Osteoblast (primary cell): Measurements from ENCODE around the gene MBOAT2. TPM values are rescaled to one million over a fixed set of nuclear protein-coding genes. Genes with fewer than 3 reads are reported as not detected.
A peak's percentile ranks its signal among the peaks of the same experiment; 100 is the strongest.

Experiments
- DNase-seq: peaks from one replicate; pipeline ENCODE4 v3.0.0; 2011; ENCODE audit warnings: low spot score, mixed read lengths; ENCODE audit not compliant: insufficient read length; ENCODE audit errors: missing footprints
- H2AFZ ChIP-seq: 2 replicates; pipeline ENCODE4 v1.6.0; 2011; ENCODE audit warnings: mild to moderate bottlenecking, low read length
- H3K27ac ChIP-seq: 2 replicates; pipeline ENCODE4 v1.5.1; 2011; ENCODE audit warnings: mild to moderate bottlenecking, low read depth, low read length, moderate library complexity
- H3K27me3 ChIP-seq: 2 replicates; pipeline ENCODE4 v1.6.0; 2012; ENCODE audit warnings: mild to moderate bottlenecking, control low read depth, inconsistent platforms, low read length, moderate library complexity; ENCODE audit not compliant: insufficient read depth
- H3K36me3 ChIP-seq: 2 replicates; pipeline ENCODE4 v1.5.1; 2011; ENCODE audit warnings: mild to moderate bottlenecking, low read length, control low read depth, moderate library complexity; ENCODE audit not compliant: insufficient read depth
- H3K4me1 ChIP-seq: 2 replicates; pipeline ENCODE4 v1.5.1; 2011; ENCODE audit warnings: mild to moderate bottlenecking, low read length, control low read depth, moderate library complexity; ENCODE audit not compliant: insufficient read depth
- H3K4me2 ChIP-seq: 2 replicates; pipeline ENCODE4 v1.6.0; 2011; ENCODE audit warnings: mild to moderate bottlenecking, low read length; ENCODE audit not compliant: insufficient read depth
- H3K4me3 ChIP-seq: fragments of 200-600 bp; sonication (generic); 3 replicates; pipeline ENCODE4 v1.5.1; 2012; ENCODE audit warnings: mild to moderate bottlenecking, low read length, inconsistent platforms; ENCODE audit not compliant: insufficient read depth
- H3K79me2 ChIP-seq: 2 replicates; pipeline ENCODE4 v1.6.0; 2012; ENCODE audit warnings: mild to moderate bottlenecking, low read length, control low read depth, inconsistent platforms; ENCODE audit not compliant: insufficient read depth
- H3K9me3 ChIP-seq: 2 replicates; pipeline ENCODE4 v1.5.1; 2011; ENCODE audit warnings: low read depth, low read length, control low read depth
- H4K20me1 ChIP-seq: 2 replicates; pipeline ENCODE4 v1.6.0; 2012; ENCODE audit warnings: mild to moderate bottlenecking, low read length, control low read depth; ENCODE audit not compliant: insufficient read depth
- total RNA-seq: library from RNA; depleted of rRNA; stranded (reverse); fragments of >200 nt; gene quantifications from 2 replicates; pipeline ENCODE4 v1.2.3, GENCODE V29; 2012
- TF ChIP-seq, protein P1 (sequence below): IDR thresholded peaks from 2 replicates; pipeline ENCODE4 v1.5.1; 2011; ENCODE audit warnings: mild to moderate bottlenecking, low read depth, low read length, moderate library complexity; ENCODE audit errors: extremely low read depth

The MBOAT2 gene
- total RNA-seq, 1 donor: 54.3 TPM

DNA sequence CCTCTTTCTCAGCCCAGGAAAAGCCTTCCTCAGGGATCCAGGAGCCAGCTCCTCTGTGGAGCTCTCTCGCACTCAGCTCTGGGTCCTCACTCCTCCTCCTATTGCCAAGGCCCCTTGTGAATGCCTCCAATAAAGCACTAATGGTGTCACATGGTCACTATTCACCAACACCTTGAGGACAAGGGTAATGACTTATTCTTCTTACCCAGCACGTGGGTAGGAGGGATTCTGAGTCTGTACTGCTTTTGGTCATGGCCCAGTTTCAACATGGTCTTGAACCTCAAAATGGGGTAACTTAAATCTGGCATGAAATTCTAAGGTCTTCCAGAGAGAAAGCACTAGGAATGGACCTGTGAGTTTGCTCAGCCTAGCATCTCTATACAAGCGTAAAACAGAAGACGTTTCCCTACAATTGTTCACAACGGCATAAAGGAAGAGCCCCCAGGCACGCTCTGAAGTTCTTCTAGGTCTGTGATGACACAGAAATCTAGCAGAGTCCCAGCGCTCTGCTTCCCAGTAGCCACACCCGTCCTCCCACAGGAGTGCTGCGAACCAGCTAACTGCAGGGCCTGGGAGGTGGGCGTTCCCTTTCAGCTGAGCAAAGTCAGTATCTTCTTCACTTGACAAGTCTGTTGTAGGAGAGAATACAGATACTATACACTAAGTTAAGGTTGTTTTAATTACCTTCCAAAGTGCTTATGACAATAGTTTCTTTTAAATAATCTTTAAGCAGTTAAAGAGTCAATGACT lies 151.5 kb downstream of the MBOAT2 start:
- Histone ChIP-seq H3K27ac (no peak overlapping the region), H3K9me3 (no peaks in the 10 kb centered on the region), H3K4me2 (no peak overlapping the region), H3K4me3 (no peak overlapping the region), H4K20me1 (no peaks in the 10 kb centered on the region), H3K4me1 (peaks cover 10% of the 10 kb centered on the region), H2AFZ (no peak overlapping the region), H3K36me3 (peaks cover 9% of the 10 kb centered on the region), H3K27me3 (no peaks in the 10 kb centered on the region), H3K79me2 (no peaks in the 10 kb centered on the region)
- no peak for DNase-seq
- TF ChIP-seq, protein P1, sequence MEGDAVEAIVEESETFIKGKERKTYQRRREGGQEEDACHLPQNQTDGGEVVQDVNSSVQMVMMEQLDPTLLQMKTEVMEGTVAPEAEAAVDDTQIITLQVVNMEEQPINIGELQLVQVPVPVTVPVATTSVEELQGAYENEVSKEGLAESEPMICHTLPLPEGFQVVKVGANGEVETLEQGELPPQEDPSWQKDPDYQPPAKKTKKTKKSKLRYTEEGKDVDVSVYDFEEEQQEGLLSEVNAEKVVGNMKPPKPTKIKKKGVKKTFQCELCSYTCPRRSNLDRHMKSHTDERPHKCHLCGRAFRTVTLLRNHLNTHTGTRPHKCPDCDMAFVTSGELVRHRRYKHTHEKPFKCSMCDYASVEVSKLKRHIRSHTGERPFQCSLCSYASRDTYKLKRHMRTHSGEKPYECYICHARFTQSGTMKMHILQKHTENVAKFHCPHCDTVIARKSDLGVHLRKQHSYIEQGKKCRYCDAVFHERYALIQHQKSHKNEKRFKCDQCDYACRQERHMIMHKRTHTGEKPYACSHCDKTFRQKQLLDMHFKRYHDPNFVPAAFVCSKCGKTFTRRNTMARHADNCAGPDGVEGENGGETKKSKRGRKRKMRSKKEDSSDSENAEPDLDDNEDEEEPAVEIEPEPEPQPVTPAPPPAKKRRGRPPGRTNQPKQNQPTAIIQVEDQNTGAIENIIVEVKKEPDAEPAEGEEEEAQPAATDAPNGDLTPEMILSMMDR: no peak

DNA sequence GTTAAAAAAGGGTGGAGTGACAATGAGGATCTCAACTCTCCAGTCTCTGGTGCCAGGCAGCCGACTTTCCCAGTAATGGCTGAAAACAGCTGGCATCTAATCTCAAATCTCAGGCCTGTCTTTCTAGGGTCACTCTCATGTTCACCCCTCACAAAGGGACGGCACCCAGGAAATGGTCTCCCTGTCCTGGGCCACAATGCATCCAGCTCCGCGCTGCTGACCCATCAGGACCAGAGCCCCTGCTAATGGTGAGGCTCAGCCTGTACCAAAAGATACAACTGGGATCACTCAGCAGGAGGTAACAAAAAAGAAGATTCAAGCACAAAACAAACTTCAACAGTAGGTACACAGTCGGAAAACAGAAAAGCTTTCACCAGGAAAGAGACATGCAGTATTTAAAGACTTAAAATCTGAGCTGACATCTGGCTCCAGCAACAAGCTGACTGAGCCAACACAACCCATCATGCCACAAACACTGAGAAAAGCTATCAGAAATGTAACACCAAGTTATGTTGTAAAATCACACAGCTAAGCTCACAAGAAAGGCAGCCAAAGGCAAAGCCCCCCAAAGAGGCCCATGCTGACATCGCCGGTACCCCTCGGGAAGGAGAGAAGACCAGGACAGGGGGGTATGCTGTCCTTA lies 152.5 kb downstream of the MBOAT2 start:
- TF ChIP-seq, protein P1: no peak

DNA sequence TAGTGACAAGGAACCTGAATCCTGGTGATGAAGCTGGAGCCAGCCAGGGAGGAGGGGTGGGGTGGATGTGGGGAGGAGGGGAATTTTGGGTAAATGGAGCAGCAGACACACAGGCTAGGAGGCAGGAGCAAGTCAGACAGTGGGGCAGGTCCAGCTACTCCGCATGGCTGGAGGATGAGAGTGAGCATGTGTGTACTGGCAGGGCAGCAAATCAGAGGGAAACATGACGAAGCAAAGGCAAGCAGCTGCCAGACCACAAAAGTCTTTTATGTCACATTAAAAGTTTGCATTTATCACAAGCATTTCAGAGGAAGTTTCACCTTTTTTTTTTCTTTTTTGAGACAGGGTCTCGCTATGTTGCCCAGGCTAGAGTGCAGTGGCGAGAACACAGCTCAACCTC lies 154.2 kb downstream of the MBOAT2 start:
- peak; percentile 91 for DNase-seq
- H3K27ac ChIP-seq: peak overlapping the region; percentile 19

More for the DNA sequence above, 152.5 kb downstream of the MBOAT2 start:
- no peaks in the 10 kb centered on the region for H3K9me3 ChIP-seq
- H3K4me2 ChIP-seq: no peak overlapping the region
- no peak overlapping the region for H3K27ac ChIP-seq
- DNase-seq: no peak
- no peaks in the 10 kb centered on the region for H4K20me1 ChIP-seq
- H3K79me2 ChIP-seq: no peaks in the 10 kb centered on the region
- no peaks in the 10 kb centered on the region for H3K27me3 ChIP-seq
- H2AFZ ChIP-seq: no peak overlapping the region
- H3K4me1 ChIP-seq: peaks cover 10% of the 10 kb centered on the region
- peaks cover 5% of the 10 kb centered on the region for H3K36me3 ChIP-seq
- no peak overlapping the region for H3K4me3 ChIP-seq

More for the DNA sequence above, 154.2 kb downstream of the MBOAT2 start:
- Histone ChIP-seq H2AFZ (peak overlapping the region; percentile 10), H3K9me3 (no peaks in the 10 kb centered on the region), H3K36me3 (no peaks in the 10 kb centered on the region), H4K20me1 (no peaks in the 10 kb centered on the region), H3K79me2 (no peaks in the 10 kb centered on the region), H3K4me2 (peak overlapping the region; percentile 17), H3K4me3 (no peak overlapping the region), H3K4me1 (peaks cover 10% of the 10 kb centered on the region), H3K27me3 (no peaks in the 10 kb centered on the region)
- TF ChIP-seq, protein P1: no peak
